Activated gamma-delta T cell (primary cell): Measurements from ENCODE around the gene MYEOV.

Experiments
- DNase-seq: peaks from one replicate; lab custom pipeline; 2025; lab: John Stamatoyannopoulos, UW

MYEOV gene

DNA sequence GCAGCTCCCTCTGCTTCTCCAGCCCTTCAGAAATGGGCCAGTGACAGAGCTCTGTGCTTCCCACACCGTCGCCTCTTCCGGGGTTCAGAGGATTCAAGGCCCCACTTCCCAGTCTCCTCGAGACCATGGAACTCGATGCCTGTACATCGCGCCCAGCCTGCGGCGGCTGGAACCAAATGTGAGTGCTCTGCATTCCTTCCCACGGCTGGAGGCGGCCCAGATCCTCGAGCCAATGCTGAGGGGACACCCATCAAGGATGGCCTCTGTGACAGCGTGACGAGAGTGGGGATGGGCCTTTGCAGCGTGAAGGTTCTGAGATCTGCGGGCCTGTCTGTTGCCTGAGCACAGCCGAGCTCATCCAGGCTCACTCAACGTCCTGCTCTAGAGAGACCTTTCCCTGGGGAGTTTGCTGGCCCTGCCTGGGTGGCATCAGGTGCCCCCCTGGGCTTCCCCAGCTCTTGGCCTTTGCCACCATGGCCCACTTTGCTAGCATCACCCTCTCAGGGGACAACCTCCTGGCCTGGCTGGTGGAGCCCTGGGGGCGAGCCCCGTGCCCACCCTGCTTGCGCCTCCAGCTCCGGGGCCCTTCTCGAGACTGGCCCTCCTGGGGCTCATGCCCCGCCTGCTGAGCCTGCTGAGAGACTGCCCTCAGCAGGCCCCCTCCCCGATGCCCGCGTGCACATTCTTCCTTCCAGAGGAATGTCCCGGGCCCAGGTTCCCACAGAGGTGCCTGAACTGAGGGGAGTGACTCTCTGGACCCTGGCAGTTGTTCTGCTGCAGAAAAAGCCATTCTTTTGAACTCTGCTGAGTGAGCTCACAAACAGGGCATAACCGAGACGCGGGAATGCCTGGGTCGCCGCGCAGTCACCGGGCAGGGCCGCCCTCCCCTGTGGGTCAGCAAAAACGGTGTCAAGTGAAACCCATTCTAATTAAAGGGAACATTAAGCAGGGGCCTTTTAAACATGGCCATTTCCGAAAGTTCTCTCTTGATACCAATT lies 7.3 kb upstream of the MYEOV start:
- DNase-seq, result no peak

DNA sequence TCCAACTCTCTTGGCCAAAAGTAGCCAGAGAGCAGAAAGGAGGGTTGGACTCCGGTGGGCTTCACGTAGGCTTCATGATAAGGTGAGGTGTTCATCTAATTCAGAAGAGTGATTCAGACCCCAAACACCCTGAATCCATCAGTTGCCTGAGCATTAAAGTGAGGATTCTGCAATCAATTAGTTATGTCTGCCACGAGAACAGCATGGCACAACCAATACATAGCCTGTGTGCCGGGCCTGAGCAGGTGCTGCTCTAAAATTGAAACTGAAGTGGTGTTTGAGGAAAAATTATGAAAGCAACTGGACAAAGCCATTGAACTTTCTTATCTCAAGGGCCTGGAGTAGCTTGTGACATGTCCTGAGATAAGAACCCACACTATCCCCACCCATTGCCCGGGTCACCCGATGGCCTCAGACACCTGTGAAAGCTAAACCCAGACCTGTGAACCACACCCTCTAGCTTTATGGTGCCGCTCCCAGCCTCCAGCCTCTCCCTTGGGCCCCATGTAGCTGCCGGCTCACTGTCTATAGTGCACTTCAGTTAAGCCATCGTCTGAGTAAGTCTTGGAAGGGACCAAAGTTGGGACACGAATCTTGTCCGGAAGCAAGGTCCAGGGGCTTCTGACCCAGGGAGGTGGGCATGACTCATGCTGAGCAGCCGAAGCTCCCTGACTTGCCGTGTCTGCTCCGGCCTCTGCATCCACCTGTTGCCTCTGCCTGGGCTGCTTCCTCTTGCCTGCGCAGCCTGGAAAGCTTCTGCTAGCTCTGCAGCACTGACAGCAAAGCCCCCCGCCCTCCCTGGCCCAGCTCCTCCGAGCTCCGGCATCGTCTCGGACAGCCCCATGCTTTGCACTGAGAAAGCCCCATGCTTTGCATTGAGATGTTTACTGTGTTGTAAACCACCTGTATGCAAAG lies 5.7 kb upstream of the MYEOV start:
- DNase-seq, result no peak

DNA sequence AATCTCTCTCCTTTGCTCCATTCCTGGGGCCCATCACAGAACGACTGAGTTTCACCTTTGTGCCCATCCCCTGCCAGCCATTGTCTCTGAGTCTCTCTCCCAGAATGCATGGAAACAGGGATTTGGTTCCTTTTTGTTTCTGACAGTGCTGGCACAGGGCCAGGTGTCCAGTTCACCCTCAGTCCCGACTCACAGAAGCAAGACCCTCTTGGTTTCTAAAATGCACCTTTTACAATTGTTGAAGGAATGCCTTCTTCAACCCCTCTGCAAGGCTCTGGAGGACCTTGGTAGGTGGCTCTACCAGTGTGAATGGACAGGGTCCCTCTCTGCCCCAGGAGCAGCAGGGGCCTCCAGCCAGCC lies 5.1 kb upstream of the MYEOV start:
- DNase-seq, result no peak

DNA sequence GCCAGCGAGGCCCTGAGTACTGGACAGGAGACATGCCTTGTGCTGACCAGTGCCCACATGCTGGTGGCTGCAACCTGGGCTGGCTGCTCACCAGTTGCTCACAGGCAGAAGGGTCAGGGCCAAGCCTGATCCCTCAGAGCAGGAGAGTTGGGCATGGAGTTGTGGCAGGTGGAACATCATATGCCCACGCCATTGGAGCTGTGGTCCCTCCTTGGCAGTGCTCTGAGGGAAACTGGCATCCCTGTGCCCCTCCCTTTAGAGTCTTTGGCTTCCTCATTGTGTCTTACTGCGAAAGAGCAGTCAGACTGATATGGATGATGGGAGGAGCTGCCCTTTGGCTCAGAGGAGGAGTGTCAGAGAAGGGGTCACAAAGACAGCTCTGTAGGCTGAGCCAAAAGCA lies 3.1 kb upstream of the MYEOV start:
- no peak for DNase-seq

DNA sequence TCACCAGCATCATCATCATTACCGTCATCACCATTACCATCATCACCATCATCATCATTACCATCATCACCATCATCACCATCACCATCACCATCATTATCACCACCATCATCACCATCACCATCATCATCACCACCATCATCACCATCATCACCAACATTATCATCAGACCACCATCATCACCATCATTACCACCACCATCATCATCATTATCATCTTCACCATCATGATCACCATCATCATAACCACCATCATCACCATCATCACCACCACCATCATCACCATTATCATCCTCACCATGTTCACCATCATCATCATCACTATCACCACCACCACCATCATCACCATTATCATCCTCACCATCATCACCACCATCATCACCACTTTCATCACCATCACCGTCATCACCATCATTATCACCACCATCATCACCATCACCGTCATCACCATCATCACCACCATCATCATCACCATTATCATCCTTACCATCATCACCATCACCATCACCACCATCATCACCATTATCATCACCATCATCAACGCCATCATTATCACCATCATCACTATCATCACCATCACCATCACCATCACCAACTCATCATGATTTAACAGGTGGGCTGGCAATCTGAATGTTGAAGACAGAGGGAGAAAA lies 2.4 kb upstream of the MYEOV start:
- DNase-seq, result no peak

DNA sequence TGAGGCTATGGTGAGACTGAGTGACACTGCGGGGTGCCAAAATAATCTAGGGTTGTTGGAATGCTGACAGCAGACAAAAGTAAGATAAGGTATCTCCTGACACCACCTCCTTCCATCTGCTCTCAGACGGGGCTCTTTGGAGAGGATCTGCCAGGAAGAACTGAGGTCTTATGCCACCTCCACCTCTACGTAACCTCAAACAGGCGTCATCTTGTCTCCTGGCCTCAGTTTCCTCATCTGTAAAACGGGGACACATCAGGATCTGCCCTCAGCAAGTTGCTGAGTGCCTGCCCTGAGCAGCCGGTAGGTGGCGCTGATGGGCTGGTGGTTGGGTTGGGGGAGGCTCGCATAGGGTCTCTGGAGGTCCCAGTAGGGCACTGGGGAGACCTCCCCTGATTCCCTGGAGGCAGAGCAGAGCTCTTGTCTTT lies 1.7 kb upstream of the MYEOV start:
- peak; percentile 24 for DNase-seq

DNA sequence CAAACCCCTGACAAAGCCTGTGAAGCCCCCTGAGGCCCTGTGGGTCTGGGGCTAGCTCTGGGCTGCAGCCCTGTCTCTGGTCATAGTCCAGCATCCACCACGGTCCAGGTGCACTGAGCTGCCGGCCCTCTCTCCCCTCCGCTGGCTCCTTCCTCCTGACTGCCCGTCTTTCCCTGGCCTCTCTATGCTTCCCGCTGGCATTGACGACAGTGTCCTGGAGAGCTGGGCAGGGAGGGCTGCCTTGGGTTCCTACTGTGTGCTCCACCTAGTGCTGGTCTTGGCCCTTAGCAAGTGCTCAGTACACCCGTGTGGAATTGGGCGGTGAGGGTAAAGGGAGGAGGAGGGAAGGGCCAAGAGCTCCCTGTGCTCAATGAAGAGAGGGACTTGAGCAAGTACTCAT lies 868 bp upstream of the MYEOV start:
- no peak for DNase-seq

DNA sequence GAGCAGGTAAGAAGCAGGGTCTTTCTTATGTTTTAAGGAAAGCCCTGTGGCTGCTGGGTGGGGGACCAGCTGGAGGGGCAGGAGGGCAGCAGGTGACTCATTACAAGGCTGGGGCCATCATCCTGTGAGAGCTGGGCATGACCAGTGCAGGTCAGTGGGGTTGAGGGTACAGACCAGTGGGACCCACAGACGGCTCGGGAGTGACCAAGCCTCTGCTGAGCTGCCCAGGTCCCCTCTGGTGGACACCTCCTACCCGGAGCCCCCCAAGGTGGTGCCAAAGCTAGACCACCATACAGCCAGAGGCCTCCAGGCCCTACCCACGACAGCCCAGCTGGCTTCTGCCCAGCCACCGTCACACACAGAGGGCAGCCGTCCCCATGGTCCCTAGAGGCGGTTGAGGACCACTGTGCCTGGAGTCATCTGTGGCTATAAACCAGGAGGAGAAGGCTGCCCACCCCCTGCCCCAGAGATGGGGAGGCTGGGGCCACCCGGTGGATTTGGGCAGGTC lies 670 bp downstream of the MYEOV start:
- no peak for DNase-seq

DNA sequence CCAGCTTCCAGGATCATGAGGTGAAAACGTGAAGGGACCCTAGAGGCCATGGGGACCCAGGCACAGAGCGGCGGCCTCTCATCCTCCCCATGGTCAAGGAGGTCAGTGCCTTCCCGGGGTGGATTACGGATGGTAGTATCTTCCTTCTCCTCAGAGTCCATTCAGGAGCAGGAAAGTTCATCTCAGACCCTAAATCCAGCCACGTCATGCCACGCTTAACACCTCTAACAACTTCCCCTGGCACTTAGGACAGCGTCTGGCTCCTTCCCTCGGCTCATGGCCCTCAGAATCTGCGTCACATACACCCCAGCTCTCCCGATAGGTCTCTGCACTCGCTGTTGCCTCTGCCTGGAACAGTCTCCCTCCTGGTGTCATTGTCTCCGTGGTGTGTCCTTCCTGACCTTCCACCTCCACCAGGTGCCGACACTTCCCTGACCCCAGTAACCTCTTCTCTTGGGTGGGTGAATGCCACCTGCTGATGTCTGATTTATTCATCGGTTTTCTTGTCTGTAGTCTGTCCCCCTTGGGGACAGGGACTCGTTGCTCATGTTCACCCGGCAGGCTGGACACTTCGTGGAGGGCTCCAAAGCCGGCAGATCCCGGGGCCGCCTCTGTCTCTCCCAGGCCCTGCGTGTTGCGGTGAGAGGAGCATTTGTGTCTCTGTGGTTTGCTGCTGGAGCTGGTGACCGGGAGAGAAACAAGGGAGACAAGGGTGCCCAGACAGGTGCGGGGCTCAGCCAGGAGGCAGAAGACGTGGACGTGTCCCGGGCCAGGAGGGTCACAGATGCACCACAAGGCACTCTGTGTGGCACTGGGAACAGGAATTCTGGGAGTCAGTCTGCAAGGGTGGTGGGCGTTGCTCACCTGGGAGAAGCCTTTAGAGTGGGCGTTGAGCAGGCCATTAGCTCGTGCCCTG lies 1.4 kb downstream of the MYEOV start:
- DNase-seq, result no peak

DNA sequence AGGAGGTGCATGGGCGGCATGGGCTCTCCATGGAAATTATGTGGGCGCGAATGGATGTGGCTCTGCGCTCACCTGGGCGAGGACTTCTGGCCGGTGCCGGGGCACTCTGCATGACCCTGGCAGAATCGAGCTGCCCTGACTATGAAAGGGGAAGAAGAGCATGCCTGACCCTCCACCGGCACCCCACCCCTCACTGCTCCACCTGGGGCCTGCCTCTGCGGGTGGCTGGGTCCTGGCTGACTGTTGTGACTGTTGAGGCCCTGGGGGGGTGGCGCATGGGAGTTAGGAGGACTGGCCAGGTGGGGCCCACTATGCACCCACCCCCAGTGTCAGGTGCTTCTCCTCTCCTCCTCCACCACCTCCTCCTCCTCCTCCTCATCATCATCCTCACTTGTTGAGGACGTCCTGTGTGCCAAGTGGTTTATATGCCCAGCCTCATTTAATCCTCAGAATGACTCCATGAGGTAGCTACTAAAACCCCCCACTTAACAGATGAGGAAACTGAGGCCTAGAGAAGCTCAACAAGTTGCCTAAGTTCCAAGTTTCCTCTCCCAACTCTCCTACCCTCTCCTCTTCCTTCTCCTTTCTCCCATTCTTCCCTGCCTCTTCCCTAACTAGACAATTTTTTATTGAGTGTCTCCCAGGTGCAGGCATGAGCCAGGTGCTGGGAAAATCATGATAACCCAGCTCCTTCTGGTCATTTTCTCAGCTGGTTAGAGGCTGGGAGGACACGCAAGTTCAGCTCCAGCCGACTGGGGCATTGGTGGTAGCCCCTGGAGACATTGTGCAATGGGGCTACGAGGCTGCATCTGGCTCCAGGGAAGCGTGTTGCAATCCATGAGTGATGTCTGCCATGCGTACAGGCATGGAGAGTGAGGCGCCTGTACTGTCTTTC lies 2.3 kb downstream of the MYEOV start:
- DNase-seq, result no peak

DNA sequence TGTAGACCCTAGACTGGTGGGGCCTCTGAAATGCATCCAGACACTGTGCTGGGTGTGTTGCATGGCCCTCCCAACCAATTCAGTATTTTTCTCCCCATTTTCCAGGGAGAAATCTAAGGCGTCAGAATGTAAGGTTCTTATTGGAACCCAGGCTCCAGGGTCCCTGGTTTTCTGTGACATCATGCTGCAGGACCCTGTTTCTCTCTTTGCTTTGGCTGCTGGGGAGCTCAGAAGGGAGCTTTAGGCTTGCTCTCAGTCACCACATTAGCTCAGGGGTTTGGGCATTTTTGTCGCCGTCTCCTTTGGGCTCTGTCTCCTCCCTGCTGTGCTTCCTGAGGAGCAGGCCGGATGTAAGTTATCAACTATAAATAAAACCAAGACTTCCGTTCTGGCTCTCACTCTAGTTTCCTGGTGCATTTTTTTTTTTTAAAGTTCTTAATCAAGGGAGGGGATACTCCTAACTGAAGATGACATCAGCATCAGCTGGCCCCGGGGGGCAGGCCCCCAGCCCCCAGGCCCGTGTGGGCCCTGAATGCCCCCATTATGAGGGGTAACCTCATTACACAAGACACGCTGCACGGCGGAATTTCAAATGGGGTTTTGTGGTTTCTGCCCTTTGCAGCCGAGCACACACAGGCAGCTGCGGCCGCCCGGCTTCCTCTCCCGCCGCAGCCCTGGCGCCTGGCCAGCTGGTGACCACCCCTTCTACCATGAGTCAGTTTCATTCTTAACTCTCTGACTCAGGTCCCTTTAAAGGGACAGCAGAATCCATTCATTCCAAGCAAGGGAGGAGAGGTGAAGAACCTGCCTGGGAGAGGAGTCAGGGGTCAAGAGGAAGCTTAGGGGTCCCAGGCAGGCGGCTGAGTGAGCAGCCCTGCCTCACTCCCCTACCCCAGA lies 3.2 kb downstream of the MYEOV start:
- peak; percentile 83 for DNase-seq

DNA sequence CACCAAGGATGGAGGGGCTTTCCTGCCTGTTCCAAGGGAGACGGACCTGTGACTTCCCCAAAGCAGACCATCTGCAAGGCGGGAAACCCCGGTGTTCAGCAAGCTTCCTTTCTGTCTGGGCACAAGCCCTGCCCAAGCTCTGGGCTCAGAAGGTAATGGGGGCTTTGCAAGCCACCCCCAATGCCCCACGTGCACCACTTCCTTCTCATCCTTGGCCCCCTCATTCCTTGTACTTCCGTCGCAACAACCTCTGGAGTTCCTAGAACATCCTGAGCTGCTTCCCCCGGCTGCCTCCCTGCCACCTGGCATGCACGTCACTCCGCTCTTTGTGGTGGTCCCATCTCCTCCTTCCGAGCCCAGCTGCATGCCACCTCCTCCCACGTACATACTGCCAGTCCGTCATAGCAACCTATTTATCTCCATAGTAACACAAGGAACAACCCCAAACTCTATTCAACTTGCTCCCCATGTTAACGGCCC lies 3.9 kb downstream of the MYEOV start:
- no peak for DNase-seq

DNA sequence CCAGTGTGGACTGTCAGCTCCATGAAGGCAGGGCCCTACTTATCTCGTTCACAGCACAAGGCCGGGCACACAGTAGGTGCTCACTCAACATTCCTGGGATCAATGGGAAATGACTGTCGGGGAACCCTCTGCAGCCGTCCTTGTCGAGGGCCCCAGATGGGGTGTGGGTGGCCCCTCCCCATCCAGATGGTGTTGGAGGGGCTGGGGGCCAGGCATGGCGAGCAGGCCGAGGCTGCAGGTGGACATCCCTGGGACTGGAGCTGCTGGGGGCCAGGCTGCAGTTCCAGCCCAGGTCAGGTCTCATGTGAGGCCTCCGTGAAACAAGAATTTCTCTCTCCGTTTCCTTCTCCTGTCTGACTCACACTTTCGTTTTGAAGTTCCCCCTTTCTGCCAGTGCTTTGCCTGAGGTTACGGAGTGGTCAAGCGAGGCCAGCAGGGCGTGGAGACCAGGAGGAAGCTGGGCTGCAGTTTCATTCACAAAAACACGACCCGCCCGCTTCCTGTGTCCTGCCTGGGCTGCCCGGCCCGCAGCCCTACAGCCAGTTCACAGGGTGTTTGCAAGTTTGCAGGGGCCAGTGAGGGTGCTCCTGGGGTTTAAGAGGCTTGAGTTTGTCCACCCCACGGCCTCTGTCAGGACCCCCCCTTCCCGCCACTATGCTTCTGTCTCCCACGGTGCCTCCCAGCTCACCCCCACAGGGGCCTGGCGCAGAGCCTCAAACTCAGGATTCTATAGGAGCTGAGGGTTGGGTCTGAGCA lies 4.5 kb downstream of the MYEOV start:
- peak; percentile 20 for DNase-seq

DNA sequence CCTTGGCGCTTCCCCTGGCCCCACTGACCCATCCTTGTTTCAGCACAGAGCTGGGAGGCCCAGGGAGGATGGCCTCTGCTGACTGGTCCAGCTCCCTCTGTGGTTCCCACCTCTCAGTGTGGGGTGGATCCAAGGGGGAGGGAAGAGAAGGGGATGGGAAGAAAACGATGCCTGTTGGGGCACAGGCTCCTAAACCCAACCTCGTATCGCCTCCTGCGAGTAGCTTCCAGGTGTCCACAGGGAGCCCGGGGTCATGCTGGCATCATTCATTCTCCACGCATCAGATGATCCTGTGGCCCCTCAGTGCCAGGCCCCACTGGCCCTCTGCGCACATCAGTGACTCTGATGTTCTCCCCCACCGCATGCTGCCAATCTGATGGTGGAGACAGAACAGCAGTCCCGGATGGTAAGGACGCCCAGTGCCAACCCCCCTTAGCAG lies 5.1 kb downstream of the MYEOV start:
- no peak for DNase-seq

DNA sequence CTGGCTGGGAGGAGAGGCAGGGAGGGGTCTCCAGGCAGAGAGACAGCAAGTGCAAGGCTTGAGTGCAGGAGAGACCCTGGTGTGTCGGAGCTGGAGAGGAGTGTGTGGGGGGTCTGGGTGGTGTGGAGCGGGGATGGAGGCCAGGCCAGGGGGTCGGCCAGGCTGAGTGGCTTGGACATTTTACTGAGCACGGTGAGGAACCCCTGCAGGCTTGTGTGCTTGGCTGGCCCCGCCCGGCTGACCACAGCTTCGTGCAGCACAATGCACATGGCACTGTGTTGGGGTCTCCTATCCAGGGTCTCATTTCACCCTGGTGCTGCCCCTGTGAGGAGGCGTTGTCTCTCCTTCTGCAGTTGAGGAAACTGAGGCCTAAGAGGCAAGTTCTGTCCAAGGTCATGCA lies 5.6 kb downstream of the MYEOV start:
- no peak for DNase-seq

DNA sequence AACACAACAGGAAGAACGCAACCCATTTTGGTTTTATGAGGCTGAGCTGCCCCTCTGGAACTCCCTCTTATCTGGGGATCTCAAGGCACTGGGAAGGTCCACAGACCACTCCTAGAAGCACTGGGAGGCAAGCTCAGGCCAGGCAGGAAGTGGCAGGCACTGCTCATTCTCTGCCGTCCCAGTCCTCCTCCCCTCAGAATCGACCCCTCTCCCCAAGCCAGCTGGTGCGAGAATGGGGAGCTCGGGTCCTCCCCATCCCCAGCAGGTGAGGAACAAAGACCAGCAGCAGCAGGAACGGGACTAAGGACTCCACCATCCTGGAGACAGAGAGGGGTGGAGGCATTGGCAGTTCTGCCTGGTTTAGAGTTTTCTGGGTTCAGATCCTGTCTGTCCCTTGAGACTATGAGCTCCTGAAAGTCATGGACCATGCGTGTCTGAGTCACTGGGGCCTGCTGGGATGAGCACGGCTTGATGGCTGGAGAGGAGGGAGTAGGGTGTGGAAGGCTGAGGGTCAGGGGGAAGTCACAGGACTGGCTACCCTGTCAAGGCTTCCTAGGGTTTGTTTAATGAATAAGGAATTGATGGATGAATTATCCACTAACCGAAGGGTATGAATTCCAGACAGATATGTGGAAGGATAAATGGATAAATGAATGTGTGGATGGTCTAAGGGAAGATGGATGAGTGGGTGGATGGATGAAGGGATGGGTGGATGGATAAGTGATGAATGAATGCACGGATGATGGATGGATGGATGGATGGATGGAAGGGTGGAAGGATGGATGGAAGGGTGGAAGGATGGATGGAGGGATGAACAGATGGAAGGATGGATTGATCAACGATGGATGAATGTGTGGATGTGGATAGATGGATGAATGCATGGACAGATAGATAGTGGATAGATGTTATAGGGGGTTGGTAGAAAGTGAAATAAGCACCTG lies 6.4 kb downstream of the MYEOV start:
- DNase-seq, result no peak

DNA sequence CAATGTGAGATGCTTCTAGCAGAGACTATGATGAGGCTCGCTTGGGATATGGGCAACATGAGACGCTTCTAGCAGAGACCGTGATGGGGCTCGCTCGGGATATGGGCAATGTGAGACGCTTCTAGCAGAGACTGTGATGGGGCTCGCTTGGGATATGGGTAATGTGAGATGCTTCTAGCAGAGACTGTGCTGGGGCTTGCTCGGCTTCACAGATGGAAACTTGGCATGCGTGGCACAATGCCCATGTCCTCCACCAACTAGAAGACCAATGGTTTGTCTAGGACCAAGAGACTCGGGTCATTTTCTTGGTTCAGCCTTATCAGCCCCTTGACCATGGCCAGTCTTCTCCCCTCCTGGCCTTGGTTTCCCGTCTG lies 7.1 kb downstream of the MYEOV start:
- no peak for DNase-seq
